Activated CD4-positive, alpha-beta T cell treated with anti-CD3 and anti-CD28 coated beads, Interleukin-2, amount 50 U/mL, for 4 hours (primary cell): ENCODE measurements around the gene ELF2.
A peak's percentile ranks its signal among the peaks of the same experiment; 100 is the strongest.
"Not testable (repeated sequence)": the region's sequence is repeated elsewhere in the genome, so short reads cannot be mapped to it uniquely, and the experiment has no call there.

Experiments
- DNase-seq, 2 experiments: peaks; one replicate each; pipeline ENCODE4 v3.0.0-alpha.2; 2020

Gene ELF2

DNA sequence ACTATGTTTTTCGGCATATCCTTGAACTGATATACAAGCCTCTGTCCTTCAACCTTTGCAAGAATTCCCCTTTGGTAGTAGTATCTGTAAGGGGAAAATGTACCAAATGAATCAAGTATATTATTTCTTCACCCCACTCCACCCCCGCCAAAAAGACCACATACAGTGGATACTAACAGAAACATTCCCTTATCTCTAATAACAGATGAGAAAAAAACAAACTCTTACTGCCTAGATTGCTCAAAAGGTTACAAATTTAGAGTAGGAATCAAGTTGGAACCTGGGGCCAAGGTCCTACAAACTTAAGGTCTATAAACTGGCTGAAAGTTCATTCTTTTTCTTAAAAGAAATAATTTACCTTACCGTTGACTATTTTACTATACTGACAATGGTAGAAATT, 116.4 kb downstream of the ELF2 start:
- DNase-seq: no peak

GRCh38 chr4:139059026-139059425, 118.0 kb downstream of the ELF2 start:
- DNase-seq: not testable (repeated sequence)

GRCh38 chr4:139054791-139055505, 122.1 kb downstream of the ELF2 start:
- no peak for DNase-seq

DNA sequence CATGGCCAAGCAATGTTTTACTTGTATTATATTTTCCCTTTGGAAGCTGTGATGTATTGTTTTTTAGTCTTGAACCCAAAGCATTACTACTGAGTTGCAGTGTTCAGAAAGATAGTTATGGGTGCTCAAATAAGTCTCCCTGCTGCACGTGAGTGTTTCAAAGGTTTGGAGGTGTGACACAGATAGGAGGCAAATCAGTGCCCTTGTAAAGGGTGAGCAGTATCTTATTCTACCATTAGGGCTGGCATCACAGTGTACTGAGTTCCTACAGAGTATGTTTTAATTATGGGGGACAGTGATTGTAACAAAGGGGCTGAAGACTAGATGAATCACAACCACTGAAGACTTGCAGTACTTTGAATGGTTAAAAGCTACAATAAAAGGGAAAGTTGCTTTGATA, 123.1 kb downstream of the ELF2 start:
- no peak for DNase-seq

DNA sequence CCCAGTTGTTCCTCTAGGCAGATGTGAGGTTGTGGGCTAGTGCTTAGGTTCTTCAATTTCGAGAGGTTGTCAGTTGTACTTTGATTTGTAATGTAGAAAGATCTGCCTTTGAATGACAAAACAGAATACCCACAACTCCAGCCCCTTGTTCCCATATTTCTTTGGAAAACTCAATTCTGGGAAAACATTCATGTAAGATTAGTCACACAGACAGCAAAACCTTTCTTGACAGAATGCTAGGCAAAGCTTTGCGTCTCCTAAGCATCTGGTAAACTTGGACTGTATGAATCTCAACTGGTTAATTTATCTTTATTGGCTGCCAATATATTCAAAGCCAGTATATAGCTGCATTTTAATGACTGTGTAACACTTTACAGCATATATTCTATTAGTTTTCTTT, 126.6 kb downstream of the ELF2 start:
- DNase-seq: no peak

DNA sequence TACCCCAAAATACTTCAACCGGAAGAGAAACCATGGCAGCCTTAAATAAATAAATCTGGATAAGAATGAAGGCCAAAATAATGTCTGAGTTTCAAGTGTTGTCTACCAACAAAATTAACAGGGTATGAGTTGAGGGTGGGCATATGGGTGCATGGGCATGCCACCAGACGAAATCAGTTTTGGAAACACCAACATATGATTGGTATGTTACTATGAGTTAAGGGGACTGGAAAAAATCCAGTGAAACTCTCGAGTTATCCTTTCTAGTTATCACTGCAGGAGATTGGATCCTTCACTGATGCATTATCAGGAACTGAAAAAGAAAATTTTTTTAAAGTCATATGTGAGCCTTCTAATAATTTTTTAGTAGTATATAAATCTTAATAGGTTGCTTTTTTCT, 129.0 kb downstream of the ELF2 start:
- DNase-seq: no peak

DNA sequence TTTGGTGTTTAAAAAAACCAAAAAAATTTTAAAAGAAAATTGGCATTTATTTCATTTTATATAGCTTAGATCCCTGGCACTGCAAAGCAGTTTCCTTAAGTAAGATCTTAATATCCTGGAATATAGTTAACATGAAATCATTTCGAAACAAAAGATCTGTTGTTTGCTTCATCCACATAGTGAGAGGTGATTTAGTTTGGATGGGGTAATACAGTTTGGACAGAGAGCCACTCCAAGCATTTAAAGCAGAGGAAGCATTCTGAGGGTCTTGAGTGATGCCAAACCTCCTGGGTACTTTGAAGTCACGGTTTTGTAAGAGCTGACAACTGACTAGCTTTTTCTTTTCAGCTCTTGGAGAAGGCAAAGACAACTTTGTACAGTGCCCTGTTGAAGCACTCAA, 132.7 kb downstream of the ELF2 start:
- DNase-seq: no peak

DNA sequence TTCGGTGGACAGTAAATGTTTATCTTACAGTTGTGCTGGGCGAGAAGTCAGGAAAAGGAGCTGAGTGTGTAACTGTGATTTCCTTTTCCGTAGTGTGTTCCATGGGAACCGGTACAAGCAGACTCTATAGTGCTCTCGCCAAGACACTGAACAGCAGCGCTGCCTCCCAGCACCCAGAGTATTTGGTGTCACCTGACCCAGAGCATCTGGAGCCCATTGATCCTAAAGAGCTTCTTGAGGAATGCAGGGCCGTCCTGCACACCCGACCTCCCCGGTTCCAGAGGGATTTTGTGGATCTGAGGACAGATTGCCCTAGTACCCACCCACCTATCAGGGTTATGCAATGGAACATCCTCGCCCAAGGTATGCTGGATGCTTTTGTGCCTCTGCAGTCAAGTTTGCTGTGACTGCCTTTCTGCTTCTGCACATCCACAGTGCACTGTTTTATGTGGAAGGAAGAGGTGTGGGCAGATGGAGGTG, 134.0 kb downstream of the ELF2 start:
- DNase-seq: no peak

GRCh38 chr4:139038874-139039443, 138.1 kb downstream of the ELF2 start:
- no peak for DNase-seq

GRCh38 chr4:139036885-139037284, 140.1 kb downstream of the ELF2 start:
- no peak for DNase-seq

DNA sequence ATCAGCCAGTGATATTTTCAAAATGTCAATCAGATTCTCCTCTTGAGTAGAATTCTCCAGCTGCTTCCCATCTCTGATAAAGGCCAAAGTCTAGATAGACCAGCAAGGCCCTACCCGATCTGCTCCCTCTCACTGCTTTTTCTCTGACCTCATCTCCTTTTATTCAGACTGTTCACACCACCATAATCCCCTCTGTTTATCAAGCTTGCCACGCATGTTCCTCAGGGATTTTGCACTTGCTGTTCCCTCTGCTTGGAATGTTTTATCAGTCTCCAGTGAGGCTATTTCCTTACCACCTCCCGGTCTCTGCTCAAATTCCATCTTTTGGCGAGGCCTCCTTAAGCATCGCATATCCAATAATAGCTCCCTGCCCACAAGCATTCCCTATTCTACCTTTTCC, 141.4 kb downstream of the ELF2 start:
- no peak for DNase-seq

- peak; percentile 65 to 70 for DNase-seq
These were observed 146.3 kb downstream of the ELF2 start for GRCh38 chr4:139030614-139031235.

DNA sequence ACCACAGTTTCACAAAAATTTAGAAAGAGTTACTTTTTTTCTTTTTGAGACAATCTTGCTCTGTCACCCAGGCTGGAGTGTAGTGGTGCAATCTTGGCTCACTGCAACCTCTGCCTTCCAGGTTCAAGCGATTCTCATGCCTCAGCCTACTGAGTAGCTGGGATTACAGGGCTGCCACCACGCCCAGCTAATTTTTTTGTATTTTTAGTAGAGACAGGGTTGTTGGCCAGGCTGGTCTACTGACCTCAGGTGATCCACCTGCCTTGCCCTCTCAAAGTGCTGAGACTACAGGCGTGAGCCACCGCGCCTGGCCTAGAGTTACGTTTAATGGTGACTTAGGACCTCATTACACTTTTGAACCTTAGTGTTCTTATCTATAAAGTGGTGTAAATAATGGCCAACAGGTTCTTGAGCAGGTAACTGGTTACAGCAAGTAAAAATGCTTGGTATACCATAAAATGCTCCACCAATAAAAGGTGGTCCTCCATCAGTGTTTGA, 147.1 kb downstream of the ELF2 start:
- DNase-seq: not testable (repeated sequence)

- no peak for DNase-seq
These were observed 148.8 kb downstream of the ELF2 start for GRCh38 chr4:139028191-139028661.

DNA sequence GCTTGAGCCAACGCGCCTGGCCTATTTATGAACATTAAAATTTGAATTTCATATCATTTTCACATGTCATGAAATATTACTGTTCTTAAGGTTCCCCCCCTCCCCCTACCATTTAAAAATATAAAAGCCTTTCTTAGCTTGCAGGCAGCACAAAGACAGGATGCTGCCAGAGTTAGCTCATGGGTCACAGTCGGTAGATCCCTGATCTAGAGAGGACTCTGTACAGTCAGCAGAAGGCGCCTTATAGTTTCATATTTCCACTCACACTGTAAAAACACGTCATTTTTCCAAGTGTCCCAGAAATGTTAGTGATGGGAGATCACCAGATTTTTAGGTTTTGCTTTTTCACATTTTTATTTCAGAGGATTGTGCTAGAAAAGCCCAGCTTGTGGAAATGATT, 149.2 kb downstream of the ELF2 start:
- DNase-seq: no peak

DNA sequence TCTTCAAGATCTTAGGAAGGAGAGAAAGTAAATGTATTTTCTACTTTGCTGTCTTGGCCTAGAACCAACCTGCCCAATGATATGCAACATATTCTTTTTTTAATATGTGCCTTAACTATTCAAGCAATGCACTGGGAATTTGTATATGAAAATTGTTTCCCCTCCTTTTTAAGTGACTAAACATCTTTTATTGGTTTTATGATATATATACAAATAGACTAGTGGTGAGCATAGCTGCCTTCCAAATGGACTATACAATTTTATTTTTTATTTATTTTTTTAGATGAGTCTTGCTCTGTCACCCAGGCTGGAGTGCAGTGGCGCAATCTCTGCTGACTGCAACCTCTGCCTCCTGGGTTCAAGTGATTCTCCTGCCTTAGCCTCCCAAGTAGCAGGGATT, 151.2 kb downstream of the ELF2 start:
- DNase-seq: no peak

DNA sequence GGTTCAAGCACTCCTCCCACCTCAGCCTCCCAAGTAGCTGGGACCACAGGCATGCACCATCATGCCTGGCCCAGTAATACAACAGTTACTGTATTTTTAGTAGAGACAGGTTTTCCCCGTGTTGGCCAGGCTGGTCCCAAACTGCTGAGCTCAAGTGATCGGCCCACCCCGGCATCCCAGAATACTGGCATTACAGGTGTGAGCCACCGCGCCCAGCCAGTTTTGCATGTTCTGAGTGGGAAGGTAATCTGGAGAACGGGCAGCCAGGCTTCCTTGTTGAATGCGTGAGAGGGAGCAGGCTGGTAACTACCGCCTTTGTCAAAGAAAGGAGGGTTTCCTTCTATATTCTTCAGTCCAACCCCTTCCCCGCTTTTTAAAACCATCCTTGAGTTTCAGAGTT, 152.3 kb downstream of the ELF2 start:
- DNase-seq: no peak

DNA sequence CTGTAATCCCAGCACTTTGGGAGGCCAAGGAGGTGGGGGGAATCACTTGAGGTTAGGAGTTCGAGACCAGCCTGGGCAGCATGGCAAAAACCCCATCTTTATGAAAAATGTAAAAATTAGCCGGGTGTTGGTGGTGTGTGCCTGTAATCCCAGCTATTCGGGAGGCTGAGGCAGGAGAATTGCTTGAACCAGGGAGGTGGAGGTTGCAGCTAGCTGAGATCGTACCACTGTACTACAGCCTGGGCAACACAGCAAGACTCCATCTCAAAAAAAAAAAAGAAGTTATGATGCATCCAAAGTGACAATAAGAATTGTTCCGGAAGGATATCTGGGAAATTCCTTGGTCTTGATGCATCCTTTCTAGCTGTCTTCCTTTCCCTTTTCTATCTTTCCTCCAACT, 154.2 kb downstream of the ELF2 start:
- no peak for DNase-seq

GRCh38 chr4:139021071-139021470, 155.9 kb downstream of the ELF2 start:
- not testable (repeated sequence) for DNase-seq

DNA sequence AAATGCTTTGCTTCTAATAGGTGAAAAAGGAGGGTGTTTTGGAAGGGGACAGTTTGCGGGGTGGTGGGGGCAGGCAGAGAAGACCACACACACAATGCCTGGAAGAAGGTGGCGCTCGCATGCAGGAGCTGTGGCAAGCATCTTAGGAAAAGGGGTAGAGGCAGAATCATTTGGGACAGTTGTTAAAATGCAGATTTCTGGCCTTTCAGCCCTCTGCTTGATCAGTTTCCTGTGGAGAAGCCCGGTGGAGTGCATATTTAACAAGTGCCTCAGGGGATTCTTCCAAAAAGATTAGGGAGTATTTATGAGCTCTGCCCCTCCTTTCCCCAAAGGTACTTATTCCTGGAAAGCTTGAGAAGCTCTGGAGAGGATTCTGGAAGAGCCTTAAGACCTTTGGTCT, 156.6 kb downstream of the ELF2 start:
- no peak for DNase-seq

GRCh38 chr4:139018971-139019758, 157.9 kb downstream of the ELF2 start:
- no peak for DNase-seq

DNA sequence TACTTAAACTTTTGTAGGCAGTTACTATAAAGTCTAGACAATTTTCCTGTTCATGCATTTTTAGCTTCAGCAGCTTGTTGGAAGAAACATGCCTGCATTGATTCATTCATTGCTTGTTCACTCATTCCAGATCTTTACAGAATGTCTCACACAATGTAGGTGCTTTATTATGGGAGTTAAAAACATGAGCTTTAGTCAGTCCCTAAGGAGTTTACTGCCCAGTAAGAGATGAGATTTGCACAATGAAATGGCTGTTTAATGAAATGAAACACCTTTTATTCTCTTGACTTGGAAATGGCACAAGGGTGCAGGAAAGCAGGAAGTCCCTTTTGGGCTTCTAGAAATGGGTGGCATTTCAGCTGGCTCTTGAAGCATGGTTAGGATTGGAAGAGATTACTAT, 158.5 kb downstream of the ELF2 start:
- DNase-seq: no peak

DNA sequence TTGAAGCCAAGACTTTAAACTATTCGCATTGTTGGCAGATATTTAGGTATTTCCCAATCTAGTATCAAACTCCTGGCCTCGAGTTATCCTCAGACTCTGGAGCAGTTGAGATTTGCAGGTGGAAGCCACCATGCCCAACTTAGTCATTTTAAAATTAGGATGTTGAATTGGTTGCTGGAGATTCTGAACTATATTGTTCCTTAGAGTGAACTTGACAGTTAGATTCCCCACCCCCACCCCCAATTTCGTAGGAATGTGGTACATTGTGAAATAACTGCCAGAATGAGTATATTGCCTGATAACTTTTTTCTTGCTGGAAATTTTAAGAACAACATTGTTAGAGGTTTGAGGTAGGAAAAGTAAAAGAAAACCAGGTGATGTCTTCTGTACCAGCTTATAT, 159.2 kb downstream of the ELF2 start:
- DNase-seq: no peak
